NCI-H187 (cell line): ENCODE measurements around the gene FAM174C.
"Not testable (repeated sequence)": the region's sequence is repeated elsewhere in the genome, so short reads cannot be mapped to it uniquely, and the experiment has no call there.

ENCODE experiments used
- DNase-seq, 2 experiments: peaks; one replicate each; lab custom pipeline; 2025; lab: John Stamatoyannopoulos, UW

FAM174C gene

DNA sequence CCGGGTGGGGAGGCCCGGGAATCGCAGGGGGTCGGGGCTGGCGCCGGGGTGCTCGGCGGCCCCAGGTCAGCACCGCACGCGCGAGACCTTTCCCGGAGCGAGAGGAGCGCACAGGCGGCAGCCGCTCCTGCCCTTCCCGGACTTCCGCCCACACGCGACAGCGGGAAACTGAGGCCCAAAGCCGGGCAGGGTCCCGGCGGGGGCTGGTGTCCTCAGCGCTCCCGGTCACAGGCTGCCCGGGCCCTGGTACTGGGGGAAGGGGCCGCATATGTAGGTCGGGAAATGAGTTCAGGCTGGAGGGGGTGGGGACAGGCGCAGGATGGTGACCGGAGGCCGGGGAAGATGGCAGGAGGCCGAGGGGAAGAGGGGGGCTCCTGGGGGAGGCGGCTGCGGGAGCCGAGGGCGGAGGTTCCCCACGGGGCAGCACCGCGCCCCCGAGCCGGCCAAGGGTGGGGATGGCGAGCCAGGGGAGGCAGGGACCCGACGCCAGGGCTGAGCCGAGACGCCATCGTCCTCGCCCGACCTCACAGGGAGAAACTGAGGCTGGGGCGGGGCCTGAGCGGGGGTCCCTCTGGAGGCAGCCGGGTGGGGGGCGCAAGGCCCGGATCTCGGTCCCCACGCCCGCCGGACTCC, 38.2 kb upstream of the FAM174C start:
- no peak for DNase-seq

DNA sequence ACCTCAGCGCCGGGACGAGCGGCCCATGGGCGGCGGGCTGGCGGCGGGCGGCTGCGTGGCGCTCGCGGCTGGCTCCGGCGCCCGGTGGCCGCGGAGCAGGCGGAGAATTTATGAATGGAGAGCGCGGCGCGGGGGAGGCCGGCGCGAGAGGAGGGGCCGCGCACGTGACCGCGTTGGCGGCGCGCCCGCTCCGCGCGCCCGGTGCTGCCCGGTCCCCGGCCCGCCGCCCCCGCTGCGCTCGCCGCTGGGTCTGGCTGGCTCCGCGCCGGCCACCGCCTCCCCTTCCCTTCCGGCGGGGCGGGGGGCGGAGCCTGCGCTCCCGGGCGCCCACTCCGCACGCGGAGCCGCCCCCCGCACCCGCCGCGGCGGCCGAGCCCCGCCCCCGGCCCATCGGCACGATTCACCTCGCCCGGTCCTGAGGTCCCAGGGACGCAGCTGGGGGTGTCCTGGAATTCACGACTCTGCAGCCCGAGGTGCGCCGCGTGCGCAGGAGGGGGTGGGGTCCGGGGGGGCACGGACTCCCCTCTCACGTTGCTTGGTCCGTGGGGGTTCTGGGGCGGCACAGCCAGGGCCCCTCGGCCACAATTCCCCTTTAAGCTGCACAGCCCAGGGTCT, 37.5 kb upstream of the FAM174C start, which contains the start of gene CBARP:
Gene CBARP, minus strand, starts transcription at position 252 of the 615 bp plus-strand sequence. CDS start 1,905 bp downstream, outside the sequence.
- DNase-seq = no peak

DNA sequence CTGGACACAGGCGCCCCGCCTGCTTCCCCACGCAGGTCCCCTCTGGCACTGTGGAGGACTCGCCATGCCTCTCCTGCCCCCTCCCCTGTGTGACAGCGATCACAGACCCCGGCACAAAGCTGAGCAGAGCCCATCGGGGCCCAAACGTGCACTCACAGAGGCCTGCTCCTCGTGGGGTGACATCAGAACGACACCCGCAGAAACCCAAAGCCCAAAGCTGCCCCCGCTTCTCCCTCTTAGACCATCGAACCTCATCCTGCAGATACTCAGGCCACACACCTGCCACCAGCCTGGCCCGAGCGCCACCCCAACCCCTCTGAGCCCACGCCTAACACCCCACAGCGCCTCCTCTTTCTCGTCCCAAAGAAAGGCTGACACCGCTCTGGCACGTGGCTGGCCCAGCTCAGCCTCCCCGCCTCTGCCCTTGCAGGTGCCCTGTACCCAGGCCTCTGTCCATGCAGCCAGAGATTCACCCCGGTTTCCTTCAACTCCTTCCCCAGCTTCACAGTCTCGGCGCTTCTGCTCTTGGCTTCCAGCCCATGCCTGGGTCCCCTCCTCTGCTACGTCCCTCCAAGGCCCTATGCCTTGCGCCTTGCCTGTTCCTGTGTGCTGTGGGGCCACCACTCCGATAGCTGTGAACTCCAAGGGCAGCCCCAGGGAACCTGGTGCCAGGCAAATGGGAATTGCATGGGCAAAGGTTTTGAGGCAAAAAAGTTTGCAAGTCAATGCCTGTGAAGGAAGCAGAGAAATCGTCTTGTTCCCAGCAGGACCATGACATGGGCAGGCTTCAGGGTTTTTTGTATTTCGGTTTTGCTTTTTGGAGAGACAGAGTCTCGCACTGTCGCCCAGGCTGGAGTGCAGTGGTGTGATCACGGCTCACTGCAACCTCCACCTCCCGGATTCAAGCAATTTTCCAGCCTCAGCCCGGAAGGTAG, 36.7 kb upstream of the FAM174C start:
- DNase-seq = no peak

DNA sequence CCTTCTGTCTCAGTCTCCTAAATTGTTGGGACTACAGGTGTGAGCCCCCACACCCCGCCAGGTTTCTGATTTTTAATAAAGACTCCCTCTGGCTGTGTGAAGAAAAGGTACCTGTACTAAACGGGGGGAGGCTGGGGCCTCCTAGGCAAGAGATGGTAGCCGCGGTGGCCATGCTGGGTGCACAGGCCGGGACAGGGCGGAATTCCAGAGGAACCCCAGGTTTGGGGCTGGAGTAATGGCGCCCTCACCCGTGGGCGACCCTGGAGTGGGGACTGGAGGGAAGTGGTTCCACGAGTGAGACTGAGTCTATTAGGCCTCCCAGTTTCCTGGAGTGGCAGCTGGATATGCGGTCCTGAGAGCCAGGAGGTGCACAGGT, 35.9 kb upstream of the FAM174C start:
- DNase-seq = no peak

DNA sequence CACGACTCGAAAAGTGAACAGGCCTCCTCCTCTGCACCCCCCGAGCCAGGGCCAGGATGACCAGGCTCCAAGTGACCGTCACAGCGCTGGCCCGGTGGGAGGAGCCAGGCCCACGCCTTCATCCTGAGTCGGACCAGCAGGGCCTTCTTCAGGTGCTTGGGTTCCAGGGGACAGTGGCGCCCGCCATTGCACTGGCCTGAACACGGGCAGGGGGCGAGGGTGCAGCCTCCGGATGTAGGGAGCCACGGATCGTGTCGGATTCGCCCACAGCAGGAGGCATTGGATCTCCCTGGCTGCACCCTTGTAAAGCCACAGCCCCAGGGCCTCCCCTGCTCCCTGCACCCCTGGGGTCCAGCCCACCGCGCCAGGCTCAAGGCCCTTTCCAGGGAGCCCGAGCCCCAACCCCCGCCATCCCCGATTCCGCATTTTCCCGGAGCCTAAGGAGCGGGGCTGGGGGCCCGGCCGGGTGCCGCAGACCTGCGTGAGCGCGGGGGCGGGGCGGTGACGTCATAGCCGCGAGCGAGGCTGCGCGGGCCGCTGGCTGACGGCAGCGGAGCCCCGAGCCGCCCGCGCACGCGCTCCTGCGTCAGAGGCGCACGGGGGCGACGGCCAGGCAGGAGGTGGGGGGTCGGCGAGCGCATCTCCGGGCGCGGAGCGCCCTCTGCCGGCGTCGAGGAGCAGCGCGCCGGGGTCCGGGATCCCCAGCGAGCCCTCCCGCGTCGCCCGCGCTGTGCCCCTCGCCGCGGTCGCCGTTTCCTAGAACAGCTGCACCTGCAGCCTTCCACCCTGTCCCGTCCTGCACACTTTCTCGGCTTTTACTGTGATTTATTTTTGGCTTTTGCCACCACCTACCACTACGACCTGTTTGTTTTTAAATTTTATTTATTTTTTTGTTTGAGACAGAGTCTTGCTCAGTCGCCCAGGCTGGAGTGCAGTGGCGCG, 35.3 kb upstream of the FAM174C start:
- DNase-seq = peak; percentile 78 to 96

DNA sequence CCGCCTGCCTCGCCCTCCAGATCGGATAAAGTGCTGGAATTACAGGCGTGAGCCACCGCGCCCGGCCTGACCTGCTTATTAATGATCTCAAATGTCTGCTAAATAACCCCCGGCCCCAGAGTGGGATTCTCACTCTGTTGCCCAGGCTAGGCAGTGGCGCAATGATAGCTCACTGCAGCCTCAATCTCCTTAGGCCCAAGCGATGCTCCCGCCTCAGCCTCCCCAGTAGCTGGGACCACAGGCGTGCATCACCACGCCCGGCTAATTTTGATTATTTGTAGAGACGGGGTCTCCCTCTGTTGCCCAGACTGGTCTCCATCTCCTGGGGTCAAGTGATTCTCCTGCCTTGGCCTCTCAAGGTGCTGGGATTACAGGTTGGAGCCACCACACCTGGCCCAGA, 34.4 kb upstream of the FAM174C start:
- no peak for DNase-seq

DNA sequence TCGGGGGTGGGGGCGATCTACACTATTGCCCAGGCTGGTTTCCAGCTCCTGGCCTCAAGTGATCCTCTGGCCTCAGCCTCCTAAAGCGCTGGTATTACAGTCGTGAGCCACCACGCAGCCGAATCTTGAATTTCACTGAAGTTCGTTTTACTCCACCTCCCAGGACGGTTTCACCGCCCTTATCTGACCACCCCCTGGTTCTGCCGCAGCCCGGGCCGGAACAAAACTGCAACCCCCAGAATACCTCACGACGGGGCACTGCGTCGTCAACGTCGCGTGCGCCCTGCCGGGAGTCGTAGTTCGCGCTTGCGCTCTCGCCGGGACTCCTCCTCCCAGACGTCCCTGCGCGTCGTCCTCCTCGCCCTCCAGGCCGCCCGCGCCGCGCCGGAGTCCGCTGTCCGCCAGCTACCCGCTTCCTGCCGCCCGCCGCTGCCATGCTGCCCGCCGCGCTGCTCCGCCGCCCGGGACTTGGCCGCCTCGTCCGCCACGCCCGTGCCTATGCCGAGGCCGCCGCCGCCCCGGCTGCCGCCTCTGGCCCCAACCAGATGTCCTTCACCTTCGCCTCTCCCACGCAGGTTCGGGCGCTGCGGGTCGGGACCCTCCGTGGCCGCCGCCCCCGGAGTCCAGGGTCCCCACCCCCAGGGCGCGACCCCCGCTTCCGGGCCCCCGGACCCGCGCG, 33.8 kb upstream of the FAM174C start, which contains the start of gene ATP5F1D:
Gene ATP5F1D, plus strand, starts transcription at position 335 of the 679 bp plus-strand sequence. Its CDS starts 100 bp downstream, at position 435.
- DNase-seq = peak; percentile 80 to 93

DNA sequence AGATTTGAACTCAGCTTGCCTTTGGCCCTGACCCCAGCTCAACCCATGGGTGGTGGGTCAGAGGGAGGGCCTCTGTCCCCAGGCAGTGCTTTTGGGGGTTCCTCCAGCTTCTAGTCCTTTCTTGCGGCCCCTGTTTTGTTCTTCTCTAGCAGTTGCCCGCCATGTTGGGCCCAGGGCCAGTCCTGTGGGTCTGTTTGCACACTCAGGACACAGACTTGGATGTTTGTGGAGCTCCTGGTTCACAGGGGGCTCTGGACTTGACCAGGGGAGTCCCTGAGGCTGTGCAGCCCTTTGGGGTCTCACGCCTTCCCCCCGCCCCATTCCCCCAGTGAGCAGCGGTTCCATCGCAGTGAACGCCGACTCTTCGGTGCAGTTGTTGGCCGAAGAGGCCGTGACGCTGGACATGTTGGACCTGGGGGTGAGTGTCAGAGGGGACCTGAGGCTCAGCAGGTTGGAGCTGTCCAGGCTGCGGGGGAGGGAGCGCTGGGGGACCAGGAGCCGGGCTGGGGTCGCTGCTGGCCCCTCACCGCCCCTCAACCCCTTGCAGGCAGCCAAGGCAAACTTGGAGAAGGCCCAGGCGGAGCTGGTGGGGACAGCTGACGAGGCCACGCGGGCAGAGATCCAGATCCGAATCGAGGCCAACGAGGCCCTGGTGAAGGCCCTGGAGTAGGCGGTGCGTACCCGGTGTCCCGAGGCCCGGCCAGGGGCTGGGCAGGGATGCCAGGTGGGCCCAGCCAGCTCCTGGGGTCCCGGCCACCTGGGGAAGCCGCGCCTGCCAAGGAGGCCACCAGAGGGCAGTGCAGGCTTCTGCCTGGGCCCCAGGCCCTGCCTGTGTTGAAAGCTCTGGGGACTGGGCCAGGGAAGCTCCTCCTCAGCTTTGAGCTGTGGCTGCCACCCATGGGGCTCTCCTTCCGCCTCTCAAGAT, 31.3 kb upstream of the FAM174C start:
- peak in 1 of 2 experiments; percentile 35 for DNase-seq

DNA sequence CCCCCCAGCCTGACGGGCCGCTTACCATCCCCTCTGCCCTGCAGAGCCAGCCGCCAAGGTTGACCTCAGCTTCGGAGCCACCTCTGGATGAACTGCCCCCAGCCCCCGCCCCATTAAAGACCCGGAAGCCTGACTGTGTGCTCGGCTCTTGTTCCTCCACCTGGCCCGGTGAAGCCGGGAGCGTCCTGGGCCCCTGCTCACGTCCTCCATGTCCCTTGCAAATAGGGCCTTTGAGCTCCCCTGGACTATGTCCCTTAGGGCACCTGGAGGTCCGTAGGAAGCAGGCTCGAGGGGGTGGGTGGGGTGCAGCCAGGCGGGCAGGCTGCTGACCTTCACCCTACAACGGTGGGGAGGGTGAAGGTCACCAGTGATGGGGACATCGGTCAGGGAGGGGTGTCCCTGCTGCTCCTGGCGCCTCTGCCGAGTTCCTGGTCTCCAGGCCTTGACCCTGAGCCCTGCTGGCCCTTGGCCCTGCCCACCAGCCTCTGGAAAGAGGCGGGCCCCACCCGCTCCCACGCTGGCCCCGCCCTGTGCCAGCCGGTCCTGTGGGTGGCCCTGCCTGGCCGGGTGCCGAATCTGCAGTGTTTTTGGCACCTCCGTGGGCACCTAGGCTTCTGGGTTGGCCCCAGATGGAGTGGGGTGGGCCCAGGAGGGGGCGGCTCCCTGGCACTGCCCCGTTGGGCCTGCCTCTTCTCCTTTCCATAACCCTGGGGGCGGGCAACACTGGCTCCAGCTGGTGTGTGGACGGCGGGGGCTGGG, 30.5 kb upstream of the FAM174C start:
- DNase-seq = no peak

DNA sequence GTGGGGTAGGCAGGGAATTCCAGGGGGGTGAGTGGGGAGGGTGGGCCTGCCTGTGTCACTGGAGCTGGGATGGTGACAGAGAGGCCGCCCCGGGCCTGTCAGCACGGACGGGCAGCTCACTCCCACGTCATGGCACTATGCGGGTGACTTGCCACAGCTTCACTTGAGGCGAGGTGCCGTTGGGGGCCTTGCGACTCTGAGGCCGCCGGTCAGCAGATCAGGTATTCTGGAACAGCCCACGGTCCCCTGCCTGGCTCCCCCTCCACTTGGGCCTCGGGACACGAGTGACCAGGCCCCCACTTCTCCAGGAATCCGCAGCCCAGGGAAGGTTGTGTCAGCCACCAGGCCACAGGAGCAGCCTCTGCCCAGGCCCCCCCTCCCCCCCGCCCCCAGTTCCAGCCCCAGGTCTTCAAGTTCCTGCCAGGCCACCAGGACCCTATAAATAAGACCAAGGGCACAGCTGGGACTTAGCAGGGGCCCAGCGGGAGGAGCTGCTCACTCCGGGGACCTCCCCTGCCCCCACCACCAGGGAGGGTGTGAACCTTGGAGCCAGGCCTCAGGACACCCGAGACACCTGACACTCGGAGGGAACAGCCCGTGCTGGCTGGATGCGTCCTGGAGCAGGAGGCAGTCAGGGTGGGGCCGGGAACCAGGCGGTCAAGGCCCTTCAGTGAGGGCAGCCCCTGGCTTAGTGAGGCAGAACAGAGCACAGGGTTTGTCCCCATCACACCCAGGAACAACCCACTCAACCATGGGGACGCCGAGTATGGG, 29.7 kb upstream of the FAM174C start:
- DNase-seq = no peak

DNA sequence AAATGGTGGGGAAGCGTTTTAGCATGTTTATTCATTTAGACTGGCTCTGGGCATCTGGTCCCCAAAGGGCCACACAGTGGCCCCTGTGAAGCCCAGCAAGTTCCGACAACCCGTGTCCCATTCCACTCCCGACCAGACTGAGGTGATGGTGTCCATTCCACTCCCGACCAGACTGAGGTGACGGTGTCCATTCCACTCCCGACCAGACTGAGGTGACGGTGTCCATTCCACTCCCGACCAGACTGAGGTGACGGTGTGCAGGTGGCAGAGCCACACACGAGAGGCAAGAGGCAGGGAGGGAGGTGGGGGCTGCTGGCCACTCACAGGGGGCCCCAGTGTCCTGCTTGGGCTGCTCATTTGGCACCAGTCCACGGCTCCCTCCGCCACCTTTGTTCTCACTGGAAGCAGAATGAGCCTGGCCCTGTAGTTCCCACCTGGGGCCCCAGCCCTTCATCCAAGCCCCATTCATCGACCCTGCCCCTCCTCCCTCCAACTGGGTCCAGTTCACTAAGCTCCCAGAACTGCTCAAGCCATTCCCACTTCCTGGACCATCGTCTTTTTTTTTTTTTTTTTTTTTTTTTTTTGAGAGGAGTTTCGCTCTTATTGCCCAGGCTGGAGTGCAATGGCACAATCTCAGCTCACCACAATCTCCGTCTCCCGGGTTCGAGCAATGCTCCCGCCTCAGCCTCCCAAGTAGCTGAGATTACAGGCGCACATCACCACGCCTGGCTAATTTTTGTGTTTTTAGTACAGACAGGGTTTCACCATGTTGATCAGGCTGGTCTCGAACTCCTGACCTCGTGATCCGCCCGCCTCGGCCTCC, 28.9 kb upstream of the FAM174C start:
- not testable (repeated sequence) for DNase-seq

DNA sequence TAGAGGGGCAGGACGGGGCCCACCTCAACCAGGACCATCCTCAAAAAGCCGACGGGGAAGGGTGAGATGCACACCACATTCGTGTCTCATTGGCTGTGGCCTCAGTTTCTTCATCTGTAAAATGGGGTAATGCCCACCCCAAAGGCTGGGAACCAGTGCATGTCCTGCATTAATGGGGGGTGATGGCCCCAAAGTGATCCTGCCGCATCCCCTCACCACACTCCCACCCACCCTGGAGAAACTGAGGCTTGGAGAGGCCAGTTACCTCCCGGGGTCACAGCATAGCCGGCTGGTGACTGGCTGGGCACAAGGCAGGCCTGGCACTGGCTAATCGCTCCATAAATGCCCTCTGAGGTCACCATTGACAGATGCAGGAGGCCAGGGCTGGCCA, 27.6 kb upstream of the FAM174C start:
- no peak for DNase-seq

DNA sequence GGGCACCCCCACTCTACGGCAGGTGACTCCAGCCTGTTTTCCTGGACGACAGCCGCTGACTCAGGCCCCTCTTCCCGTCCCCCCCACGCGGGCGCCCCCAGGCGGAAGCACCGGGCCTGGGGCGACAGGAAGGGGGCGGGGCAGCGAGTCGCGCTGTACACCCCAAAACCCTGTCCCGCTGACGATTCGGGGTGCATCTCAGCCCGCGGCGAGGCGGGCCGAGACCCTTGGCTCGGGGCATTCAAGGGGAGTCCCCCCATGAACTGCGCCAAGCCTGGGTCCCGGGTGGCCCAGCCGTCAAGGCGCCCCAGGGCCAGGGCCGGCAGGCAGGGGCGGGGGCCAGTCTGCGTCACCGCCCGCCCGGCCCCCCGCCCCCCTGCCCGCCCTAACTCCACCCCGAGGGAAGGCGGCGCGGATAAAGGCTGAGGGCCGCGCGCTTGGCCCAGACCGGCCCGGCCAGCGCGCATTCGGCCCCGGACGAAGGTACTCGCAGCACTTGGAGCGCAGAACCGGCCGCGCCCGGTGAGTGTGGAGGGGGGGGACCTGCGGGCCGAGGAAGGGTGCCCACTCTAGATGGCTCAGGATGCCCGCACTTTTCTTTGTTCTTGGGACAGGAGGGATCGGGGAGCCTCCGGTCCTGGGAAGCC, 27.1 kb upstream of the FAM174C start, which contains the start of gene MIDN:
Gene MIDN, plus strand, starts transcription at position 445 of the 647 bp plus-strand sequence. CDS start 1,714 bp downstream, outside the sequence.
- peak; percentile 69 to 72 for DNase-seq

DNA sequence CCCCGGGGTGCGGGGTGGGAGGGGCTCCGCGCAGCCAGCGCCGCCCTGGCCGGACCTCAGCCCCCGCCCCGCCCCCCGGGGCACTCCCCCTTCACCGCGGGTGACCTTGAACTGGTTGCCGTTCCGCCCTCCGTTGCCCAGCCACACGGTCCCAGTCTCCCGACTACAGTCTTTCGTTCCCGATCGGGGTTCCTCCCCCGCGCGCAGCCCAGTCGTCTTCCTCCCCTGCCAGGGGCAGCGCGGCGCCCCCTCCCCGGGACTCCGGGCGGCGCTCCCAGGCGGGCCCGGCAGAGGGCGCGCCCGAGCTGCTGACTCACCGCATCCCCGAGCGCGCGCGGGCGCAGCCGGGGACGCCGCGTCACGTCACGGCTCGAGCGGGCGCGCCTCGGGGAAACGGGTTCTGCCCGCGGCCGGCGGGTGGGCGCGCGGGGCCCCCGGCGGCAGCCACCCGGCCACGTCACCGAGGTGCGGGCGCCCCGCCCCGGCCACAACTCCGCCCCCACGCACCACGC, 26.5 kb upstream of the FAM174C start:
- DNase-seq = peak; percentile 72 to 74

DNA sequence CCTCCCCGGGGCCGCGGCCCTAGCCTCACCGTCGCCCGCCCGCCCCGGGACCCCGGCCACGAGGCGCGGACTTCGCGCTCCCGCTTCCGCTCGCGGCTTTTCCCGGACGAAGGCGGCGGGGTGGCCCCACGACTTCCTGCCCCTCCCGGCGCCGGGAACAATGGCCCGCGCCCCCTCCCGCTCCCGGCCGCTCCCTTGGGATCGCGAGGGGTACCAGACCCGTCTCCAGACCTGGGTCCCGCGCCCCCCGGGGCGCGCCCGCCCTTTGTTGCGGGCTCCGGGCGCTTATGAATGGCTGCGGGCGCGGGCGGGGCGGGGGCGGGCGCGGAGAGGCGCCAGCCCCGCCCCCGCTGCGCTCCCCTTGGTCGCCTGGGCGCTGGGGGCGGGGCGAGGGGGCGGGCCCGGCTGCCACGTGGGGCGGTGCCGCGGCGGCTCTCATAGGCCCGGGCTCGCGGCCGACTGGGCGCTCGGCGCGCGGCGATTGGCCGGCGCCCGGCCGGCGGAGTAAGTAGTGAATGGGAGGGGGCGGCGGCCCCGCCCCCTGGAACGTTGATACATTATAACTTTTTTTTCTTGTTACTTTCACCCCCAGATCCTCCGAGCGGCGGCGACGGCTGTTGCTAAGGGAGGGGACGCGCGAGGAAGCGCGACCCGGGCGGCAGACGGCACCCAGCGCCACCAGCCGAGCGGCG, 25.9 kb upstream of the FAM174C start:
- peak; percentile 91 to 96 for DNase-seq

DNA sequence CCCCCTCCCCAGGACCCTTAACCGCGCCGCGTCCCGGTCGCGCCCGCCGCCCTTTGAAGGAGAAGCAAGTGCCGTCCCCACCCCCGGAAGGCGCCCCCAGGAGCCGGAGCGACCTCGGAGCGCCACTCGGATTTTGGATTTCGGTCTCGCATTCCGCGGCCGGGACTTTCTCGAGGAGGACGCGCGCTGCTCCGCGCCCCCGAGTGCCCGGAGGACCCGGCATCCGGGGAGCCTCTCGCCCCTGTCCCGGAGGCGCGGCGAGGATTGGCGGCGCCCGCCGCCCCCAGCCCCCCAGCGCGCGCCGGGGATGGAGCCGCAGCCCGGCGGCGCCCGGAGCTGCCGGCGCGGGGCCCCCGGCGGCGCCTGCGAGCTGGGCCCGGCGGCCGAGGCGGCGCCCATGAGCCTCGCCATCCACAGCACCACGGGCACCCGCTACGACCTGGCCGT, 25.3 kb upstream of the FAM174C start:
- no peak for DNase-seq
